HG03064 (cell line): ENCODE results near the gene GRIN1.

ENCODE experiments used
- ATAC-seq: cut with Tn5 transposase; IDR thresholded peaks from one replicate; pipeline ENCODE4 v1.9.1; 2021; ENCODE audit warnings: low read depth; ENCODE audit not compliant: unreplicated experiment

GRIN1 gene

DNA sequence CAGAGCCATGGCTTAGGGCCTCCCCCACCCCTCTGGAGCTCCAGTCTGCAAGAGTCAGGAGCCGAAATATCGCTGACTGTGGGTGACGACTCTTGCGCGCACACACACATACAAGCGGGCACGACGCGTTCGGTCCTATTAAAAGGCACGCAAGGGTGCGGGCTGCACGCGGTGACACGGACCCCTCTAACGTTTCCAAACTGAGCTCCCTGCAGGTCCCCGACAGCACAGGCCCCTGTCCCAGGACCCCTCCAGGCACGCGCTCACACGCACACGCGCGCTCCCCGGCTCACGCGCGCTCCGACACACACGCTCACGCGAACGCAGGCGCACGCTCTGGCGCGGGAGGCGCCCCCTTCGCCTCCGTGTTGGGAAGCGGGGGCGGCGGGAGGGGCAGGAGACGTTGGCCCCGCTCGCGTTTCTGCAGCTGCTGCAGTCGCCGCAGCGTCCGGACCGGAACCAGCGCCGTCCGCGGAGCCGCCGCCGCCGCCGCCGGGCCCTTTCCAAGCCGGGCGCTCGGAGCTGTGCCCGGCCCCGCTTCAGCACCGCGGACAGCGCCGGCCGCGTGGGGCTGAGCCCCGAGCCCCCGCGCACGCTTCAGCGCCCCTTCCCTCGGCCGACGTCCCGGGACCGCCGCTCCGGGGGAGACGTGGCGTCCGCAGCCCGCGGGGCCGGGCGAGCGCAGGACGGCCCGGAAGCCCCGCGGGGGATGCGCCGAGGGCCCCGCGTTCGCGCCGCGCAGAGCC is at the start of gene GRIN1:
TSS of gene GRIN1 (plus strand) at position 433 of the 746 bp plus-strand sequence. CDS start 333 bp downstream, outside the sequence.
- no peak for ATAC-seq

DNA sequence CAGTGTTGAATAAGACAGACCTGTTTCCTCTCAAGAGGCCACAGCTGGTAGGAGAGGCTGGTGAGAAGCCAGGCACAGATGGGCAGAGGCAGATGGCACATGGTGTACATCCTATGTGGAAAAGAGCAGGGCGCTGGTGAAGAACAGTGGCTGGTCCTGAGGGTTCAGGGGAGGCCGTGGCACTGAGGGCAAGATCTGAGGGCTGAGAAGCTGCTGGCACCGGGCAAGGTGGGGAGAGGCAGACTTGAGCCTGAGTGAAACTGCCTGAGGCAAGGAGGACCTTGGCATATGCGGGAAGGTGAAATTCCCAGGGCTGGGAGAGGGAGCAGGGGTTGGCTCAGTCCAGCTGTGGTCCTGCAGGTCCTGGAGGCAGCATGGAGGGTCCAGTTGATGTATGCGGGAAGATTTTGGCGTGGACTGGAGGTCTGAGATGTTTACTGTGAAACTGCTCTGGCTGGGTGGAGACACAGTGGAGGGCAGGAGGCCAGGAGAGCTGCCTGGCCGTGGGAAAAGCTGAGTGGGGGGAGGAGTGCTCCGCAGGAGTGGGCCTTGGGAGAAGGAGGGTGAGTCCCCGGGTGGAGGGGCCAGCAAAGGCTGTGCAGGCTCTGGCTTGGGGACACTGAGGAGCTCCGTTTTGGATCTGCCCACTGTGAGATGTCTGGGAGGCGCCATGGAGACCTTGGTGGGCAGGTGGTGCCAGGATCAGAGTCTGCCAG is 49.6 kb upstream of the GRIN1 start:
- no peak for ATAC-seq

DNA sequence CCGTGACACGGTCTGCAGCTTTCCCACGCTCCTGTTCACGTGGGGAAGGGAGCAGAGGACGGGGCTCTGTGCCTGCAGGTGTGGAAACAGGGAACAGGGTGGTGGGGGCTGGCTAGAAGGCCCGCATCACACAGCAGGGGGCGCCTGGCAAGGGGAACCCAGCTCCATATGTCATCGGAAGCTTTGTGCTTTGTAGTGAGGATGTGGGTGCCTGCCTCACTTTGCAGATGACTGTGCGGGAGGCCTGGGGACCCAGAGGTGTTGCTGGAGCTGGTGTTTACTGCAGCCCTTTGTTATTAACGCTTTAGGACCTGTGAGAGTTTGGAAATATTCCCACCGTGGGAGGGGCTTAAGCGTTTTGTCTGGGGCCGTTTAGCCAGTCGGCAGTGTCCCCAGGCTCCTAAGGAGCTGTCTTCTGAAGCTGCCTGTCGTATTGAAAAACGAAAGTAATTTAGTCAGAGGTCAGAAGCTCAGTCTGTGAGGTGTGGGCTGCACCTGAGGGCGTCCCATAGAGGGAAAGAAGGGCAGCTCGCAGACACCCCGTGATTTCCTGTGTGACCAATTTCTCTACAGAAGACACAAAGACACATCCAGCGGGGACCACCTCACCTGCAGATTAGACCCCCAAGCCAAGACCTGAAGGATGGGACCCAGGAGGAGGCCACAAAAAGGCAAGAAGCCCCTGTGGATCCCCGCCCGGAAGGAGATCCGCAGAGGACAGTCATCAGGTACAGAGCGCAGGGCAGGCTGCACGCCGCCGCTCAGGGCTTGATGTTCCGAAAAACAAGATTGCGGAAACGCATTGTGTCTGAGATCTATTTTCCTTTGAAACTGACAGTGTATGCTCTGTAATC is 43.1 kb upstream of the GRIN1 start:
- ATAC-seq = peak; percentile 76

DNA sequence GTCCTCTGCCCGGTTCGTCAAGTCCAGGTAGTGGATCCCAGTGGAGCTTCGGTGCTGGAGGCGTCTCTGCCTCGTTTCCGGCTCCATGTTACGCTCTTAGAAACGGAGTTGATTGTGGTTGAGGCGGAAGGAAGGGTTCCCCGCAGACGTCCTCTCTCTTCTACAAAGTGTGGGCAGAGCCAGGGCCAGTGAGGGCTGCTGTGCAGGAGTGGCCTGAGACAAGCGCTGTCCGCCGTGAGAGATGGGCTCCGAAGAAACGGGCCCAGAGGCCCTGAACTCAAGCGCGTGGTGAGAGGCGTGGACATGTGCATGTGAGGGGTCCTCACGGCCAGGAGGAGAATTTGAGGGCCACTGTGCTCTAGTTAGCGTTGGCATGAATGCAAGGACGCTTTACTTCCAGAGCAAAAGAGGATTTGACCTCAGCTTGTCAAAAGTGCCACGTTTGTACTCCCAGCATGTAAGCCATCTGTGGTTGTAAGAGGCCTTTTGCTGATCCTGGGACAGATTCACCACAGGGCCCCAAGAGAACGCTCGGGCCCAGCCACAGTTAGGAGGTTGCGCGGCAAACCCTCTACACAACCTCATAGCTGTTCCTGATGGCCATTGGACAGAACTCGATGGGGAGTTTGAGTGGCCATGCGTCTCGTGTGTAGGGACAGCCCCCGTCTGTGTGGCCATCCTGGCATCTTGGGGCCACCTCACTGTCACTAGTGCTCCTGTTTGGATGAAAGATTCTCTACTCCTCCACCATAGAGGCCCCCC is 42.0 kb upstream of the GRIN1 start:
- no peak for ATAC-seq

DNA sequence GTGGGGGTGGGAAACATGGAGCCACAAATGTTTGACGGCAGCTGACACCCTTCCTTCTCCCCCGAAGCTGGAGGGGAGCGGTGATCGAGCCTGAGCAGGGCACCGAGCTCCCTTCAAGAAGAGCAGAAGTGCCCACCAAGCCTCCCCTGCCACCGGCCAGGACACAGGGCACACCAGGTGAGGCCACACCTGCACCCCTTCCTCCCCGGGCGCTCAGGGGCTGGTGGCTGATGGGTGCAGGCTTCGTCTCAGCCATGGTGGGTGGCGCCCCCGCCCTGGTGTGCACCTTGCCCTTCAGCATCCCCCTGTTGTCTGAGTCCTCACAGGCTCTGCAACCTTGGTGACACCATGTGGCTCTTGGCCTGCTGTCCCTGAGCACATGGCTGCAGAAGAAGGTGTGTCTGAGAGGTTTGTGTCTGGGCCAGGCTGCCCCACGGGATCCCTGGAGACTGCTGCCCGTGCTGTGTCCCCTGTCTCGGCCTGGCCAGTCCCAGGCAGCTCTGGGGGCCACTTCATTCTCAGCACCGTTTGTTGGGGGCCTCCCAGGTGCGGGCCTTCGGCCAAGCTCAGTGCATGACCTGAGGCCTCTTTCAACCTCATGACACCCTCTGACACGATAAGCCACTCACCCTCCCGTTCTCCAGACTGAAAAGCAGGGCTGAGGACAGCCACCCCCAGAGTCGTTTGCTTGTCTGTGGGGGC is 41.0 kb upstream of the GRIN1 start:
- no peak for ATAC-seq

DNA sequence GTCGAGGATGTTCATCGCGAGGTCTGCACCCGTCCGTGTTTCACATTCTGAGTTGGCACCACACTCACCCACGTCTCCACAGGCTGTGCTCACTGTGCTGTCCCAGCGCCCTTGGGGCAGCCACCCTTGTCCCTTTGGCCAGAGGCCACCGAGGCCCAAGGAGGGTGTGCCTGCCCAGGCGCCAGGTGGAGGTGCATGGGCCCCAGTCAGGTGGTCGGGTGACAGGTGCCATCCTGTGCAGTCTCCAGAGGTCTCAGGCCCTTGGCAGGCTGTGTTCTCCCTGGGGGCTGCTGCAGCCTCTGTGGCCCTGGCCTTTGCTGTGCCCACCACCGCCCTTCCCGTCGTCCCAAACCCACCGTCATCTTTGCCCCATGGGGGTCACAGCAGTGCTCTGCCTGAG is 39.7 kb upstream of the GRIN1 start:
- no peak for ATAC-seq

DNA sequence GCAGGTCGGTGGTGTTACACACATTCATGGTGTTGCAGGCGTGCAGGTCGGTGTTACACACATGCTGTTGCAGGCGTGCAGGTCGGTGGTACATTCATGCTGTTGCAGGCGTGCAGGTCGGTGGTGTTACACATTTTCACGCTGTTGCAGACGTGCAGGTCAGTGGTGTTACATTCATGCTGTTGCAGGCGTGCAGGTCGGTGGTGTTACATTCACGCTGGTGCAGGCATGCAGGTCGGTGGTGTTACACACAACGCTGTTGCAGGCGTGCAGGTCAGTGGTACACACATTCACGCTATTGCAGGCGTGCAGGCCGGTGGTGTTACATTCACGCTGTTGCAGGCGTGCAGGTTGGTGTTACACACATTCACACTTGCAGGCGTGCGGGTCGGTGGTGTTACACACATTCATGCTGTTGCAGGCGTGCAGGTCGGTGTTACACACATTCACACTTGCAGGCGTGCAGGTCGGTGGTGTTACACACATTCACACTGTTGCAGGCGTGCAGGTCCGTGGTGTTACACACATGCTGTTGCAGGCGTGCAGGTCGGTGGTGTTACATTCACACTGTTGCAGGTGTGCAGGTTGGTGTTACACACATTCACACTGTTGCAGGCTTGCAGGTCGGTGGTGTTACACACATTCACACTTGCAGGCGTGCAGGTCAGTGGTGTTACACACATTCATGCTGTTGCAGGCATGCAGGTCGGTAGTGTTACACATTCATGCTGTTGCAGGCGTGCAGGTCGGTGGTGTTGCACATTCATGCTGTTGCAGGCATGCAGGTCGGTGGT is 35.6 kb upstream of the GRIN1 start:
- ATAC-seq = no peak

DNA sequence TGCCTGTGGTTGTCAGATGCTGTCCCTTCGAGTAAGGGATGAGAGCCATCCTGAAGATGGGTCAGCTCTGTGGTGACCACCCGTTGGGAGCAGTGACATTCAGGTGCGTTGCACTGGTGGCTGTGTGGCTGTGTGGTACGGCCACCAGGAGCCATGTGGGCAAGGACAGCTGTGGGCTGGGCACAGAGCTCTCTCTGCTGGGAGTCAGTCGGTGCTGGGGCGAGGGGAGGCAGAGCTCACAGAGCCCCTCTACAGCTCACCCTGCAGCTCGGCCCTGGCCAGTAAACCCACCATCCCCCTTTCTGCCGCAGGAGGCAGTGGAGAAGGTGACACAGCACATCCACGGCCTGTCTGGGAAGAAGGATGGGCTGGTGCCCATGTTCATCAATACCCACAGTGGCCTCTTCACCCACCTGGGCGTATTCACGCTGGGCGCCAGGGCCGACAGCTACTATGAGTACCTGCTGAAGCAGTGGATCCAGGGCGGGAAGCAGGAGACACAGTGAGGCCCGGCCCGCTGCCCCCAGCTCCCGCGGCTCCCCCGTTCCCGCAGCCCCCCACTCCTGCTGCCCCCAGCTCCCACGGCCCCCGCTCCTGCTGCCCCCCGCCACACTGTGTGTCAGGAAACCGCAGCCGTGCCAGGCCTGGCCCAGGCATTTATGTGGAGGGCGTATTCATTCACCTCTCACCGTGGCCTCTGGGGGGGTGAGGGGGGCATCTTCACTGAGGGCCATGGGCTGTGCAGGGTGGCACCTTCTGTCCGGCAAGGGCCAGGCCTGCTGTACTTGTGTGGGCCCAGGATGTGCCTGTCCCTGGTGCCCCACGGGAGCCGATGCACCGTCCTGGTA is 32.9 kb upstream of the GRIN1 start:
- ATAC-seq = no peak

DNA sequence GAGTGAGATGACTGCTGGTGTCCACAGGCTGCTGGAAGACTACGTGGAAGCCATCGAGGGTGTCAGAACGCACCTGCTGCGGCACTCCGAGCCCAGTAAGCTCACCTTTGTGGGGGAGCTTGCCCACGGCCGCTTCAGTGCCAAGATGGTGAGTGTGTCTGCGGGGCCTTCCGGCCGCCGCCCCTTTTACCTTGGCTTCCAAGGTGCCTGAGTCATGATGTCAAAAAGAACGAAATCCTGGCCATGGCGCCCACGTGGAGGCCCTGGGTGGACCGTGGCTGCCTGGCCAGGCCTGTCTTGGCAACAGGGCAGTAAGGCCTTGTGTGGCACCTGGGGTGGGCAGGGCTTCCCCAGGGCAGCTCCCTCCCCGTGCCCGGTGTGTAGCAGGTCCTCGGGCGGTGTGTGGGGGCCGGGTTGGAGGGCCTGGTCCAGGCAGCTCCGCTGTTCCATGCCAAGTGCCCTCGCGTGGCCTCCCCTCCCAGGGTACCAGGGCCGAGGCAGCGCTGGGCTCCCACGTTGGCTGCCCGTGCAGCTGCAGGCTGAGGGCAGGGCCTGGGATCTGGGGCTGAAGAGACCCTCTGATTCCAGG is 32.2 kb upstream of the GRIN1 start:
- no peak for ATAC-seq

DNA sequence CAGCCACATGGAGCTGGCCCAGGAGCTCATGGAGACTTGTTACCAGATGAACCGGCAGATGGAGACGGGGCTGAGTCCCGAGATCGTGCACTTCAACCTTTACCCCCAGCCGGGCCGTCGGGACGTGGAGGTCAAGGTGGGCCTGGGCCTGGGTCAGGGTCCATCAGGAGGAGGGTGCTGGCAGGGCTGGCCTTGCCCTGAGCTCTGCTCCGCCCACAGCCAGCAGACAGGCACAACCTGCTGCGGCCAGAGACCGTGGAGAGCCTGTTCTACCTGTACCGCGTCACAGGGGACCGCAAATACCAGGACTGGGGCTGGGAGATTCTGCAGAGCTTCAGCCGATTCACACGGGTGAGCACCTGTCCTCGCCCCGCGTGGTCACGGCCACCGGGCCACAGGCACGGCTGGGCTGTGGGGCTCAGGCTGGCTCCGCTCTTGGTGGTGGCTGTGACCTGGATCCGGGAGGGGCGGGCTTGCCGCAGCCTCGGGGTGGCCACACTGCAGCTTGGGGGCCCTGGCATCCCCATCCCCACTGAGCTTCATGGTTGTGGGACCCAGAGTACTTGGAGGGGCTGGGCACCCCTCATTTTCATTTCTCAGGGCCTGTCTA is 31.5 kb upstream of the GRIN1 start:
- ATAC-seq = no peak

DNA sequence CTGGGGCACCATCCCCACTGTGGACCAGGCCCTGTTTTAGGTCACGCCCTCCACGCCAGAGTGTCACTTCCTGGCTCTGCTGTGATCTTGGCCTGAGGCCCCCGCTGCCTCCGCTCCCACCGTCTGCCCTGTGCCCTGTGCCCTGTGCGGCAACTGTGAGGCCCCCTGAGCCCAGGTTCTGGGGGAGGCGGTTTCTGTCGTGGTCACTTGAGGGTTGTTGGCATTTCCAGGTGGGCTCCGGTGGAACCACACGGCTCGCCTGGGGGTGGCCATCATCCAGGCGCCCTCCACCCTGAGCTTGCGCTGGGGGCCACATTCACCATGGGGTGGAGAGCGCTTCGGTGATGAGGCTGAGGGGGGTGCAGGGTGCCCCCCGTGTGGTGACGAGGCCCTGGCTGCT is 31.0 kb upstream of the GRIN1 start:
- no peak for ATAC-seq

DNA sequence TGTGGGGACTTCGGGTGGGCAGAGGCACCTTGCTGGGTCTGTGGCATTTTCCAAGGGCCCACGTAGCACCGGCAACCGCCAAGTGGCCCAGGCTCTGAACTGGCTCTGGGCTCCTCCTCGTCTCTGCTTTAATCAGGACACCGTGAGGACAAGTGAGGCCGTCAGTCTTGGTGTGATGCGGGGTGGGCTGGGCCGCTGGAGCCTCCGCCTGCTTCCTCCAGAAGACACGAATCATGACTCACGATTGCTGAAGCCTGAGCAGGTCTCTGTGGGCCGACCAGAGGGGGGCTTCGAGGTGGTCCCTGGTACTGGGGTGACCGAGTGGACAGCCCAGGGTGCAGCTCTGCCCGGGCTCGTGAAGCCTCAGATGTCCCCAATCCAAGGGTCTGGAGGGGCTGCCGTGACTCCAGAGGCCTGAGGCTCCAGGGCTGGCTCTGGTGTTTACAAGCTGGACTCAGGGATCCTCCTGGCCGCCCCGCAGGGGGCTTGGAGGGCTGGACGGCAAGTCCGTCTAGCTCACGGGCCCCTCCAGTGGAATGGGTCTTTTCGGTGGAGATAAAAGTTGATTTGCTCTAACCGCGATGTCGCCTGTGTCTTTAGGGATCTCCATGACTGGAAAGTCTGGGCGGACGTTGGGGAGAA is 30.2 kb upstream of the GRIN1 start:
- no peak for ATAC-seq

DNA sequence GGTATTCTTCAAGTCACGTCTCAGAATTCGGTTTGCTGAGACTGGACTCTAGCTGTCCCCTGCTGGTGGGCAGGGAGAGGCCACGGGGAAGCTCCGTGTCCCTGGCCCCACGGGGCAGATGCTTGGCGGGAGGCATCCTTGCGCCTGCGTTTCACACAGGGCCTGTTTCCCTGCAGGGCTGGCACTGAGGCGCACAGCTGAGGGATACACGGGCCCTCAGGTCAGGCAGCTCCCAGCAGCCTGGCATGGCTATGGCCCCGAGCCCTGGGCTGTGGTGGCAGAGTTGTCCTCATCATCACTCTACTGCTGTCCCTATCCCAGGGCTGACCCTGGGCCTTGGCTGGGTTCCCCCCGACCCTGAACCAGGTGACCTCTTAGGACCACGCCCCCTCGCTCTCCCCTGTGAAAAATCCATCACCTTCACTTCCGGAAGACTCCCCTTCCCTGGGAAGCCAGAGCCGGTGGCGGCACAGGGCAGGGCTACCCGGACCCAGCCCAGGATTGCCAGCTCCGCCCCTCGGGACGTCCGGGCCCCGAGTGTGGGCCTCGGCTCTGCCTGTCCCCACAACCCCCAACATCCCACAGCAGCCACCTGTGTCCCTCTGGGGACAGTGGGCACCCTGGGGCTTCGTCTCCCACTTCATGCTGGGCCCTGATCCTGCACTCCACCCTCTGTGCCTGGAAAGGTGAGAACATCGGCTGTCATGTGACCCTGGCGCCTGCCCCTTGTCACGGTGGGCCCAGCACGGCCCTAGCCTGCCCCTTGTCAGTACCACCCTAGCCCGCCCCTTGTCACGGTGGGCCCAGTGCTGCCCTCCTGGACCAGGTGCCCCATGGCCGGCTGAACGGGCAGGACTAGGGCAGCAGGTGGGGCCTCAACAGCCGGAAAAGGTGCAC is 29.5 kb upstream of the GRIN1 start:
- no peak for ATAC-seq

DNA sequence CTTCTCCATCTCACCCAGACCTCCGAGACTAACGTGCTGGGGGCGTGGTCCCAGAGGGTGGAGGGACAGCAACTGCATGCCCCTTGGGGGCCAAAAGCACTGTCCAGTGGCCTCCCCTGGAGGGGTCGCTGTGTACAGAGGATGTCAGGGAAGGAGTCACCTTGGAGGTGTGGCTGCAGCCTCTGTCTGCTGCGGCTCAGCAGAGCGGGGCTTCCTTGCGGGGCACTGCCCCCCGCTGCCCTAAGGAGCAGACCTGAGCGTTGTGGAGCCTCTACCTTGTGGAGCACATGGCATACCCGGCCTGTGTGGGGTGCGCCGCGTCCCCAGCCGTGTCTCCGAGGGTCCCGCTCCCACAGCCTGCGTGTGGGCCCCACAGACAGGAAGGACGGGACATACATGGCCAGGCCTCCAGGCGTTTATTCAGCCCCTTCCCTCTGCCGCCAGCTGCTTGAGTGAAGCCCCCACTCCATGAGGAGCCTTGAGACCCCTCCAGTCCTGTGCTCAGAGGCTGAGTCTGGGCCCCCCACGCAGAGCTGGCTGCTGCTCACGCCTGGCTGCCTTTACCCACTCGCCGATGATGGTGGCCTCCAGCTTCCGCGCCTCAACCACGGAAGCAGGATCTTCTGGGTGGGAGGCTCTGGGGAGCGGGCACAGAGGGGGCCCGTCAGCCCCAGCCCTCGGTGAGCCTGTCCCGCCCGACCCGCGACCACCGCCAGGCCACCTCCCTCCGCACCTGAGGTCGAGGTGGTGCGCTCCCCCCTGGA is 28.6 kb upstream of the GRIN1 start:
- ATAC-seq = no peak
